Liver (tissue), 9 donors: ENCODE data around the gene HPS5. TPM values are rescaled to one million over a fixed set of nuclear protein-coding genes. Genes with fewer than 3 reads are reported as not detected.

ENCODE experiments used
- DNase-seq: peaks from one replicate; pipeline ENCODE4 v3.0.0-alpha.2; 2017; ENCODE audit warnings: low spot score
- H3K27ac ChIP-seq, 2 donors: one replicate each; pipeline ENCODE4 v1.7.0; 2013; ENCODE audit warnings: inconsistent platforms in 2 of 2, low read length in 2 of 2, control low read depth in 1 of 2, low read depth in 1 of 2, mild to moderate bottlenecking in 1 of 2
- H3K27me3 ChIP-seq, 4 donors: one replicate each; pipeline versions ENCODE4 v1.6.1 to v1.7.0; 2013; ENCODE audit warnings: low read length in 3 of 4, inconsistent platforms in 1 of 4, mild to moderate bottlenecking in 1 of 4, moderate library complexity in 1 of 4; ENCODE audit not compliant: control insufficient read depth in 4 of 4, insufficient read depth in 4 of 4
- H3K36me3 ChIP-seq, 4 donors: one replicate each; pipeline versions ENCODE4 v1.6.1 to v1.7.0; 2013; ENCODE audit warnings: low read length in 3 of 4, mild to moderate bottlenecking in 3 of 4, low read depth in 1 of 4, moderate library complexity in 1 of 4; ENCODE audit not compliant: control insufficient read depth in 4 of 4, insufficient read depth in 3 of 4
- H3K4me1 ChIP-seq, 4 donors: one replicate each; pipeline versions ENCODE4 v1.6.1 to v1.7.0; 2013; ENCODE audit warnings: low read length in 3 of 4, mild to moderate bottlenecking in 3 of 4, moderate library complexity in 1 of 4; ENCODE audit not compliant: control insufficient read depth in 4 of 4, insufficient read depth in 4 of 4
- H3K4me3 ChIP-seq, 3 donors: one replicate each; pipeline versions ENCODE4 v1.6.1 to v1.7.0; 2013; ENCODE audit warnings: low read length in 3 of 3, control low read depth in 1 of 3, low read depth in 1 of 3, mild to moderate bottlenecking in 1 of 3
- H3K9ac ChIP-seq, 2 donors: one replicate each; pipeline ENCODE4 v1.7.0; 2013; ENCODE audit warnings: low read length in 2 of 2, mild to moderate bottlenecking in 2 of 2, moderate library complexity in 2 of 2, control low read depth in 1 of 2, low read depth in 1 of 2
- H3K9me3 ChIP-seq, 4 donors: one replicate each; pipeline versions ENCODE4 v1.6.1 to v1.7.0; 2013; ENCODE audit warnings: low read length in 3 of 4; ENCODE audit not compliant: control insufficient read depth in 4 of 4
- CTCF ChIP-seq: fragments of 150-350 bp; IDR thresholded peaks from 2 replicates; pipeline ENCODE4 v1.5.1; 2017; ENCODE audit warnings: improper control_type of control experiment, low read depth, low read length; ENCODE audit not compliant: missing input control
- EGR1 ChIP-seq, 2 donors: IDR thresholded peaks; 2 replicates each; pipeline ENCODE4 v1.6.1; 2016 to 2018; ENCODE audit warnings: antibody characterized with exemption in 2 of 2, low read depth in 2 of 2
- FOXA1 ChIP-seq: IDR thresholded peaks from 2 replicates; pipeline ENCODE4 v1.6.1; 2016; ENCODE audit warnings: antibody characterized with exemption
- FOXA2 ChIP-seq: IDR thresholded peaks from 2 replicates; pipeline ENCODE4 v1.6.1; 2016; ENCODE audit warnings: antibody characterized with exemption
- HNF4G ChIP-seq: IDR thresholded peaks from 2 replicates; pipeline ENCODE4 v1.6.1; 2016; ENCODE audit warnings: antibody characterized with exemption
- JUND ChIP-seq, 2 donors: IDR thresholded peaks; 2 replicates each; pipeline ENCODE4 v1.6.1; 2016; ENCODE audit warnings: antibody characterized with exemption in 2 of 2
- MAX ChIP-seq: IDR thresholded peaks from 2 replicates; pipeline ENCODE4 v1.6.1; 2016; ENCODE audit warnings: antibody characterized with exemption
- NR2F2 ChIP-seq: IDR thresholded peaks from 2 replicates; pipeline ENCODE4 v1.6.1; 2016; ENCODE audit warnings: antibody characterized with exemption
- RAD21 ChIP-seq, 2 donors: IDR thresholded peaks; 2 replicates each; pipeline ENCODE4 v1.6.1; 2016; ENCODE audit warnings: antibody characterized with exemption in 2 of 2, mild to moderate bottlenecking in 2 of 2
- RXRA ChIP-seq, 2 donors: IDR thresholded peaks; 2 replicates each; pipeline ENCODE4 v1.6.1; 2017 to 2018; ENCODE audit warnings: antibody characterized with exemption in 2 of 2, mild to moderate bottlenecking in 1 of 2
- TAF1 ChIP-seq: conservative IDR thresholded peaks from 2 replicates; pipeline ENCODE4 v1.6.1; 2016; ENCODE audit warnings: antibody characterized with exemption, mild to moderate bottlenecking
- YY1 ChIP-seq: IDR thresholded peaks from 2 replicates; pipeline ENCODE4 v1.6.1; 2016; ENCODE audit warnings: antibody characterized with exemption, mild to moderate bottlenecking
- WGBS: extraction: QIAGEN DNeasy Blood & Tissue Kit; methylation state at CpG from one replicate; pipeline ENCODE4 v1.1.7; 2013; 5-methylcytosine and 5-hydroxymethylcytosine counted together
- polyA plus RNA-seq, 2 donors: library from polyadenylated mRNA; stranded (reverse) in 1 of 2; unstranded in 1 of 2; fragments of 200-250 nt in 1 of 2; fragments of >200 nt in 1 of 2; fragmentation: Nextera tagmentation in 1 of 2; extraction: Ambion mirVana in 1 of 2; gene quantifications; one replicate each; pipeline versions ENCODE4 v1.2.1 to v1.2.3, GENCODE V29; 2013 to 2015
- total RNA-seq, 2 donors: library from RNA; depleted of rRNA; stranded (reverse); fragments of >200 nt; gene quantifications; one replicate each; pipeline ENCODE4 v1.2.3, GENCODE V29; 2014
- TF ChIP-seq, protein P1 (sequence below): IDR thresholded peaks from 2 replicates; pipeline ENCODE4 v1.6.1; 2016; ENCODE audit warnings: antibody characterized with exemption, mild to moderate bottlenecking
- TF ChIP-seq, protein P2 (sequence below): IDR thresholded peaks from 2 replicates; pipeline ENCODE4 v1.6.1; 2016; ENCODE audit warnings: antibody characterized with exemption
- TF ChIP-seq, protein P3 (sequence below): IDR thresholded peaks from 2 replicates; pipeline ENCODE4 v1.6.1; 2016; ENCODE audit warnings: antibody characterized with exemption
- donor health status: healthy.
- donor health status: healthy.
- donor health status: healthy.
- donor health status: healthy.
- donor health status: healthy.

HPS5 gene
- total and polyA plus RNA-seq, 4 donors, result 15.7 to 134 (median 24.2) TPM

DNA sequence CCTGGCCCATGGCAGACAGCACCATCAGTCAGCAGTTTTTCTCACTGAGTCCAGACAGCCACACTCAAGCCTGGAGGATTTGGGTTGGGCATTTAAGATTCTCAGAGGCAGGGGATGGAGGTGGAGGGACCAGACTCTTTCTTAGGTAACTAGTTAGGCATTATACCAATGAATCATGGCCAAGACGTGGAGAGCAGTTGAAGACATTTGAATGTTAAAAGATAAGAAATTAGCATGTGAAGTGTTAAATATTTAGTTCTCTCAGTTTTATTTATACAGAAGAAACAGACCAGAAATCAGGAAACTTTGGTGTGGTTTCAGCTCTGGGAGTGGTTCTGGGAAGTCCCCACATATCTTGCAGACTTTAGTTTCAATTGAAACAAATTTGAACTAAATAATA is 10.4 kb upstream of the HPS5 start:
- H3K36me3 ChIP-seq, result peaks cover 12 to 49% (median 32%) of the 10 kb centered on the region in 4 donors
- 82% methylated on average over 1 of the region's 1 CpG for WGBS
- no peaks in the 10 kb centered on the region for H3K27me3 ChIP-seq
- no peak for DNase-seq
- H3K27ac ChIP-seq, result no peak overlapping the region
- no peaks in the 10 kb centered on the region for H3K4me1 ChIP-seq
- no peaks in the 10 kb centered on the region for H3K9me3 ChIP-seq
- H3K9ac ChIP-seq, result no peak overlapping the region
- H3K4me3 ChIP-seq, result no peak overlapping the region
- no peak for TF ChIP-seq MAX
- TF ChIP-seq NR2F2, result no peak
- TF ChIP-seq, protein P1, sequence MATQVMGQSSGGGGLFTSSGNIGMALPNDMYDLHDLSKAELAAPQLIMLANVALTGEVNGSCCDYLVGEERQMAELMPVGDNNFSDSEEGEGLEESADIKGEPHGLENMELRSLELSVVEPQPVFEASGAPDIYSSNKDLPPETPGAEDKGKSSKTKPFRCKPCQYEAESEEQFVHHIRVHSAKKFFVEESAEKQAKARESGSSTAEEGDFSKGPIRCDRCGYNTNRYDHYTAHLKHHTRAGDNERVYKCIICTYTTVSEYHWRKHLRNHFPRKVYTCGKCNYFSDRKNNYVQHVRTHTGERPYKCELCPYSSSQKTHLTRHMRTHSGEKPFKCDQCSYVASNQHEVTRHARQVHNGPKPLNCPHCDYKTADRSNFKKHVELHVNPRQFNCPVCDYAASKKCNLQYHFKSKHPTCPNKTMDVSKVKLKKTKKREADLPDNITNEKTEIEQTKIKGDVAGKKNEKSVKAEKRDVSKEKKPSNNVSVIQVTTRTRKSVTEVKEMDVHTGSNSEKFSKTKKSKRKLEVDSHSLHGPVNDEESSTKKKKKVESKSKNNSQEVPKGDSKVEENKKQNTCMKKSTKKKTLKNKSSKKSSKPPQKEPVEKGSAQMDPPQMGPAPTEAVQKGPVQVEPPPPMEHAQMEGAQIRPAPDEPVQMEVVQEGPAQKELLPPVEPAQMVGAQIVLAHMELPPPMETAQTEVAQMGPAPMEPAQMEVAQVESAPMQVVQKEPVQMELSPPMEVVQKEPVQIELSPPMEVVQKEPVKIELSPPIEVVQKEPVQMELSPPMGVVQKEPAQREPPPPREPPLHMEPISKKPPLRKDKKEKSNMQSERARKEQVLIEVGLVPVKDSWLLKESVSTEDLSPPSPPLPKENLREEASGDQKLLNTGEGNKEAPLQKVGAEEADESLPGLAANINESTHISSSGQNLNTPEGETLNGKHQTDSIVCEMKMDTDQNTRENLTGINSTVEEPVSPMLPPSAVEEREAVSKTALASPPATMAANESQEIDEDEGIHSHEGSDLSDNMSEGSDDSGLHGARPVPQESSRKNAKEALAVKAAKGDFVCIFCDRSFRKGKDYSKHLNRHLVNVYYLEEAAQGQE, result no peak
- TF ChIP-seq FOXA1, result no peak
- no peak for TF ChIP-seq HNF4G
- TF ChIP-seq CTCF, result no peak
- TF ChIP-seq, protein P2, sequence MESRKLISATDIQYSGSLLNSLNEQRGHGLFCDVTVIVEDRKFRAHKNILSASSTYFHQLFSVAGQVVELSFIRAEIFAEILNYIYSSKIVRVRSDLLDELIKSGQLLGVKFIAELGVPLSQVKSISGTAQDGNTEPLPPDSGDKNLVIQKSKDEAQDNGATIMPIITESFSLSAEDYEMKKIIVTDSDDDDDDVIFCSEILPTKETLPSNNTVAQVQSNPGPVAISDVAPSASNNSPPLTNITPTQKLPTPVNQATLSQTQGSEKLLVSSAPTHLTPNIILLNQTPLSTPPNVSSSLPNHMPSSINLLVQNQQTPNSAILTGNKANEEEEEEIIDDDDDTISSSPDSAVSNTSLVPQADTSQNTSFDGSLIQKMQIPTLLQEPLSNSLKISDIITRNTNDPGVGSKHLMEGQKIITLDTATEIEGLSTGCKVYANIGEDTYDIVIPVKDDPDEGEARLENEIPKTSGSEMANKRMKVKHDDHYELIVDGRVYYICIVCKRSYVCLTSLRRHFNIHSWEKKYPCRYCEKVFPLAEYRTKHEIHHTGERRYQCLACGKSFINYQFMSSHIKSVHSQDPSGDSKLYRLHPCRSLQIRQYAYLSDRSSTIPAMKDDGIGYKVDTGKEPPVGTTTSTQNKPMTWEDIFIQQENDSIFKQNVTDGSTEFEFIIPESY, result no peak
- no peak for TF ChIP-seq RAD21 (IDR thresholded peaks at IDR 0.05)
- no peak for TF ChIP-seq EGR1 (IDR thresholded peaks at IDR 0.05; ENCODE audit: low read depth in 2 of 2)
- TF ChIP-seq YY1, result no peak
- no peak for TF ChIP-seq TAF1
- no peak for TF ChIP-seq RXRA (IDR thresholded peaks at IDR 0.05)
- TF ChIP-seq JUND (IDR thresholded peaks at IDR 0.05), result no peak

DNA sequence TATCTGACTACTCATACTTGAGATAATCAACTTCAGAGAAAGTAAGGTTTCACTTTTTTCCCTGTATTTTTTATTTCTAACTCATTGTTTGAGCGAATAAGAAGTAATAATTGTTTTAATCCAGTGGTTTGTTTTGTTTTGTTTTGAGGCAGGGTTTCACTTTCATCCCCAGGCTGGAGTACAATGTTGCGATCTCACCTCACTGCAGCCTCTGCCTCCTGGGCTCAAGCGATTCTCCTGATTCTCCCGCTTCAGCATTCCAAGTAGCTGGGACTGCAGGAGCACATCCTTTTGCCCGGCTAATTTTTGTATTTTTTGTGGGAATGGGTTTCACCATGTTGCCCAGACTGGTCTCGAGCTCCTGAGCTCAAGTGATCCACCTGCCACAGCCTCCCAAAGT is 9.0 kb upstream of the HPS5 start:
- TF ChIP-seq CTCF (no peak), JUND (IDR thresholded peaks at IDR 0.05) (no peak), MAX (no peak), FOXA2 (no peak), RAD21 (IDR thresholded peaks at IDR 0.05) (no peak), HNF4G (no peak)
- TF ChIP-seq, protein P2, result no peak
- TF ChIP-seq, protein P3, sequence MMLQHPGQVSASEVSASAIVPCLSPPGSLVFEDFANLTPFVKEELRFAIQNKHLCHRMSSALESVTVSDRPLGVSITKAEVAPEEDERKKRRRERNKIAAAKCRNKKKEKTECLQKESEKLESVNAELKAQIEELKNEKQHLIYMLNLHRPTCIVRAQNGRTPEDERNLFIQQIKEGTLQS, result no peak
- TF ChIP-seq, protein P1, result no peak
- no peak for DNase-seq
- H3K4me3 ChIP-seq, result no peak overlapping the region
- H3K9me3 ChIP-seq, result no peaks in the 10 kb centered on the region
- H3K4me1 ChIP-seq, result no peaks in the 10 kb centered on the region
- H3K27me3 ChIP-seq, result no peaks in the 10 kb centered on the region
- H3K36me3 ChIP-seq, result peaks cover 6 to 38% (median 22%) of the 10 kb centered on the region in 4 donors
- no peak overlapping the region for H3K27ac ChIP-seq
- 95% methylated on average over 6 of the region's 6 CpGs for WGBS
- no peak overlapping the region for H3K9ac ChIP-seq
